Fibroblast of skin of abdomen (primary cell): Measurements from ENCODE around the gene AEBP2.

Experiments used
- DNase-seq: peaks from one replicate; pipeline ENCODE4 v3.0.0-alpha.2; 2013

The AEBP2 gene

GRCh38 chr12:19561411-19561961, 122.2 kb downstream of the AEBP2 start:
- DNase-seq: no peak
